Hepatocyte (in vitro differentiated cells): ENCODE measurements around the gene TRPM2. TPM values are rescaled to one million over a fixed set of nuclear protein-coding genes. Genes with fewer than 3 reads are reported as not detected.
A peak's percentile ranks its signal among the peaks of the same experiment; 100 is the strongest.

Experiments
- DNase-seq: peaks from one replicate; pipeline ENCODE4 v3.0.0-alpha.2; 2016; ENCODE audit warnings: low spot score
- H2AFZ ChIP-seq: fragments of 200-600 bp; sonication (generic); 2 replicates; pipeline ENCODE4 v1.6.0; 2016; ENCODE audit warnings: antibody characterized with exemption, mild to moderate bottlenecking
- H3K27ac ChIP-seq: fragments of 200-600 bp; sonication (generic); 2 replicates; pipeline ENCODE4 v1.5.1; 2016; ENCODE audit warnings: mild to moderate bottlenecking
- H3K27me3 ChIP-seq: fragments of 200-600 bp; sonication (generic); 2 replicates; pipeline ENCODE4 v1.6.1; 2016
- H3K36me3 ChIP-seq: fragments of 200-600 bp; sonication (generic); replicated peaks from 2 replicates; pipeline ENCODE4 v1.5.1; 2016; ENCODE audit warnings: low read depth; ENCODE audit not compliant: insufficient read depth
- H3K4me1 ChIP-seq: fragments of 200-600 bp; sonication (generic); 2 replicates; pipeline ENCODE4 v1.5.1; 2016; ENCODE audit warnings: mild to moderate bottlenecking, moderate library complexity; ENCODE audit not compliant: insufficient read depth
- H3K4me2 ChIP-seq: fragments of 200-600 bp; sonication (generic); 2 replicates; pipeline ENCODE4 v1.6.0; 2016
- H3K4me3 ChIP-seq: fragments of 200-600 bp; sonication (generic); 2 replicates; pipeline ENCODE4 v1.5.1; 2016; ENCODE audit warnings: mild to moderate bottlenecking
- H3K79me2 ChIP-seq: fragments of 200-600 bp; sonication (generic); 2 replicates; pipeline ENCODE4 v1.6.0; 2017; ENCODE audit warnings: mild to moderate bottlenecking
- H3K9me2 ChIP-seq: fragments of 200-600 bp; sonication (generic); replicated peaks from 2 replicates; pipeline ENCODE4 v1.6.0; 2017; ENCODE audit warnings: mild to moderate bottlenecking; ENCODE audit not compliant: insufficient read depth
- H3K9me3 ChIP-seq: fragments of 200-600 bp; sonication (generic); 2 replicates; pipeline ENCODE4 v1.5.1; 2016; ENCODE audit warnings: low read depth, mild to moderate bottlenecking
- H4K20me1 ChIP-seq: fragments of 200-600 bp; sonication (generic); 2 replicates; pipeline ENCODE4 v1.6.0; 2016; ENCODE audit warnings: mild to moderate bottlenecking; ENCODE audit not compliant: insufficient read depth, poor library complexity, severe bottlenecking
- EZH2 ChIP-seq: fragments of 200-600 bp; sonication (generic); IDR thresholded peaks from 2 replicates; pipeline ENCODE4 v1.6.1; 2016; ENCODE audit warnings: antibody characterized with exemption, mild to moderate bottlenecking, borderline replicate concordance
- EZH2phosphoT487 ChIP-seq: fragments of 200-600 bp; sonication (generic); IDR thresholded peaks from one replicate; pipeline ENCODE4 v1.6.1; 2018; ENCODE audit warnings: antibody characterized with exemption, mild to moderate bottlenecking, low read depth, moderate library complexity; ENCODE audit not compliant: unreplicated experiment, severe bottlenecking
- WGBS: methylation state at CpG from one replicate; pipeline ENCODE4 v1.1.6; 2016; ENCODE audit warnings: low lambda C conversion rate; ENCODE audit errors: missing lambda C conversion rate; 5-methylcytosine and 5-hydroxymethylcytosine counted together
- polyA plus RNA-seq: library from polyadenylated mRNA; unstranded; fragments of >200 nt; fragmentation: Nextera tagmentation; extraction: Ambion mirVana; gene quantifications from 2 replicates; pipeline ENCODE4 v1.2.1, GENCODE V29; 2016
- total RNA-seq: library from RNA; depleted of rRNA; stranded (reverse); fragments of >200 nt; gene quantifications from 2 replicates; pipeline ENCODE4 v1.2.3, GENCODE V29; 2014
- TF ChIP-seq, protein P1 (sequence below): fragments of 200-600 bp; sonication (generic); IDR thresholded peaks from 2 replicates; pipeline ENCODE4 v1.5.1; 2016; ENCODE audit warnings: antibody characterized with exemption, mild to moderate bottlenecking; ENCODE audit not compliant: poor library complexity

The TRPM2 gene
- total and polyA plus RNA-seq, 2 experiments from 2014 or later = 0.25 to 0.50 TPM

DNA sequence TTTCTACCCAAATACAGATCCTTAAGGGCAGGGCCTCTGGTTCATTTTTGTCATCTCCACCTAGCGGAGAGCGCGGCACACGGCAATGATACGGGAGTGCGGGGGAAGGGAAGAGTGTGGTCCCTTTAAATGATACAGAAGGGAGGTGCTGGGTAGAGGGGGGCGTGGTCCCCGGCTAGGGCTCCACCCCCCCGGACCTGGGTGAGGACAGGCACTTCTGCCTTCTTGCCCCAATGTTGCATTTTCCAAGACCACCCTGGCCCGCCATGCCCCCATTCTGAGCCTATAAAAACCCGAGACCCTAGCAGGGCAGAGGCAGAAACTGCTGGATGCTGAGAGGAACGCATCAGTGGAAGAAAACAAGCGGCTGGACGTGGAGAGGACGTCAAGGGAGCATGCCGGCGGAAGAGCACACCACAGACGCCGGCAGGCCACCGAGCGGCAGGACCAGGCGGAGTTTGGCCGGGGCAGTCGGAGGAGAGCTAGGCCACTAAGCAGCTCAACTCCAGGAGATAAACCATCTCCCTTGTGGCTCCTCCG, 131.9 kb downstream of the TRPM2 start:
- Histone ChIP-seq H3K4me3 (peak overlapping the region; percentile 50), H3K36me3 (no peaks in the 10 kb centered on the region), H3K9me3 (no peaks in the 10 kb centered on the region), H3K27me3 (no peaks in the 10 kb centered on the region), H3K9me2 (no peaks in the 10 kb centered on the region), H3K79me2 (peaks cover 8% of the 10 kb centered on the region), H3K27ac (peak overlapping the region; percentile 70), H2AFZ (peak overlapping the region; percentile 75), H4K20me1 (no peaks in the 10 kb centered on the region), H3K4me1 (peaks cover 5% of the 10 kb centered on the region), H3K4me2 (peak overlapping the region; percentile 77)
- no peak for TF ChIP-seq EZH2
- TF ChIP-seq, protein P1, sequence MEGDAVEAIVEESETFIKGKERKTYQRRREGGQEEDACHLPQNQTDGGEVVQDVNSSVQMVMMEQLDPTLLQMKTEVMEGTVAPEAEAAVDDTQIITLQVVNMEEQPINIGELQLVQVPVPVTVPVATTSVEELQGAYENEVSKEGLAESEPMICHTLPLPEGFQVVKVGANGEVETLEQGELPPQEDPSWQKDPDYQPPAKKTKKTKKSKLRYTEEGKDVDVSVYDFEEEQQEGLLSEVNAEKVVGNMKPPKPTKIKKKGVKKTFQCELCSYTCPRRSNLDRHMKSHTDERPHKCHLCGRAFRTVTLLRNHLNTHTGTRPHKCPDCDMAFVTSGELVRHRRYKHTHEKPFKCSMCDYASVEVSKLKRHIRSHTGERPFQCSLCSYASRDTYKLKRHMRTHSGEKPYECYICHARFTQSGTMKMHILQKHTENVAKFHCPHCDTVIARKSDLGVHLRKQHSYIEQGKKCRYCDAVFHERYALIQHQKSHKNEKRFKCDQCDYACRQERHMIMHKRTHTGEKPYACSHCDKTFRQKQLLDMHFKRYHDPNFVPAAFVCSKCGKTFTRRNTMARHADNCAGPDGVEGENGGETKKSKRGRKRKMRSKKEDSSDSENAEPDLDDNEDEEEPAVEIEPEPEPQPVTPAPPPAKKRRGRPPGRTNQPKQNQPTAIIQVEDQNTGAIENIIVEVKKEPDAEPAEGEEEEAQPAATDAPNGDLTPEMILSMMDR = peak; percentile 43
- peak; percentile 75 for DNase-seq
- 38% methylated on average over 25 of the region's 25 CpGs for WGBS

DNA sequence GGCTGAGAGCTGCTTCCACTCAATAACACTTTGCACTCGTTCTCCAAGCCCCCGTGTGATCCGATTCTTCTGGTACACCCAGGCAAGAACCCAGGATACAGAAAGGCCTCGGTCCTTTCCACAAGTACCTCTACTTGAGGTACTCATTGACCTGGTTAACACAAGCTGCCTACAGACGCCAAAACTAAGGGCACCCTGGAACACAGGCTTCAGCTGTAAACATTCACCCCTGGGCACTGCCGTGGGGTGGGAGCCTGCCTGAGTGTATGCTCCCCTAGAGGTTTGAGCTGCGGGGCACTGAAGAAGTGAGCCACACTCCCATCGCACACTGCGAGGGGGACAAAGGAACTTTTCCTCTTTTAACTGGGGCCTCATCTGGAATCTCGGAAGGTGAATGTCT, 132.4 kb downstream of the TRPM2 start:
- WGBS = 53% methylated on average over 10 of the region's 10 CpGs
- Histone ChIP-seq H3K27ac (peak overlapping the region; percentile 70), H3K9me2 (no peaks in the 10 kb centered on the region), H3K4me1 (peaks cover 6% of the 10 kb centered on the region), H2AFZ (peak overlapping the region; percentile 75), H4K20me1 (no peaks in the 10 kb centered on the region), H3K27me3 (no peaks in the 10 kb centered on the region), H3K36me3 (no peaks in the 10 kb centered on the region), H3K79me2 (peaks cover 8% of the 10 kb centered on the region), H3K4me3 (peak overlapping the region; percentile 50), H3K9me3 (no peaks in the 10 kb centered on the region), H3K4me2 (peak overlapping the region; percentile 77)
- DNase-seq = no peak
- TF ChIP-seq EZH2phosphoT487 (no peak), EZH2 (no peak)
- TF ChIP-seq, protein P1 = no peak

DNA sequence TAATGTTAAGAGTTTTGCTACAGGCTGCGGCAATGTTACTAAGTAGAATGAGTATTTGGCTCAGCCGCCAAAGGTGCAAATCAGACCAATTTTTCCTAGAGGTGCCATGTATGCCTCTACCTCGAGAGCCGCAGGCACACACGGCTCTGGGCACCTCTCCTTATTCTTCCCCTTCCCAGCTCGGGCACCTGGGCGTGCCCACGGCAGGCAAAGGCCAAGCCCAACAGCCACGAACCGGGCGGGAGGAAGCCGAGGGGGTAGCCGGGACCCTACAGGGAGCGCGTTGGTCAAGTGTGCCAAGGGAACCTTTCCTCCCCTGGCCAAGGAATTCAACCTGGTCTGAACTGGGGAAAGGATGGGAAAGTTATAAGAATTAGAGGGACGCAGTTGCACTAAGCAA, 132.9 kb downstream of the TRPM2 start:
- Histone ChIP-seq H3K9me3 (no peaks in the 10 kb centered on the region), H3K79me2 (peaks cover 8% of the 10 kb centered on the region), H3K4me2 (peak overlapping the region; percentile 77), H3K9me2 (no peaks in the 10 kb centered on the region), H2AFZ (no peak overlapping the region), H3K27ac (peak overlapping the region; percentile 70), H3K4me3 (peak overlapping the region; percentile 50), H3K27me3 (no peaks in the 10 kb centered on the region), H3K36me3 (no peaks in the 10 kb centered on the region), H4K20me1 (no peaks in the 10 kb centered on the region), H3K4me1 (peaks cover 6% of the 10 kb centered on the region)
- TF ChIP-seq, protein P1 = no peak
- no peak for TF ChIP-seq EZH2phosphoT487
- no peak for TF ChIP-seq EZH2
- WGBS = 69% methylated on average over 16 of the region's 16 CpGs
- no peak for DNase-seq

DNA sequence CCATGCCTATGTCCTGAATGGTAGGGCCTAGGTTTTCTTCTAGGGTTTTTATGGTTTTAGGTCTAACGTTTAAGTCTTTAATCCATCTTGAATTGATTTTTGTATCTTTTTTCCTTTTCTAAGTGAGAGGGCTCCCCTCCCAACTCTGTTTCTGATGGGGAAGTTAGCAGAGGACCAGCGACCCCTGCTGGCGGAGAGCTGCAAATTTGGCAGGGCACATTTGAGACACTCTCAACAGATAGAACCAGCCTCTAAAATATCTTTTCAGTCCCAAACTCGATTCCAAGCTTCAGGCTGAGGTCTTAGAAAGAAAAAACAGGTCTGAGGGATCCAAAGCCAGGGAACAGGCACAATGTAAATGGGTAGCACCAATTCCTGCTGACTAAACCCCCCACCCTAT, 134.4 kb downstream of the TRPM2 start:
- TF ChIP-seq EZH2phosphoT487 = no peak
- no peak for TF ChIP-seq EZH2
- TF ChIP-seq, protein P1 = peak; percentile 46
- no peaks in the 10 kb centered on the region for H3K9me3 ChIP-seq

More for the DNA sequence above, 134.4 kb downstream of the TRPM2 start:
- H3K4me2 ChIP-seq = no peak overlapping the region
- H3K36me3 ChIP-seq = no peaks in the 10 kb centered on the region
- 34% methylated on average over 4 of the region's 4 CpGs for WGBS
- H2AFZ ChIP-seq = no peak overlapping the region
- no peak overlapping the region for H3K27ac ChIP-seq
- peaks cover 6% of the 10 kb centered on the region for H3K4me1 ChIP-seq
- peak; percentile 42 for DNase-seq
- H4K20me1 ChIP-seq = no peaks in the 10 kb centered on the region
- H3K27me3 ChIP-seq = no peaks in the 10 kb centered on the region
- H3K79me2 ChIP-seq = peaks cover 10% of the 10 kb centered on the region
- no peaks in the 10 kb centered on the region for H3K9me2 ChIP-seq
- H3K4me3 ChIP-seq = no peak overlapping the region
